Subcutaneous adipose tissue (tissue), 4 donors: ENCODE results near the gene RASGRP3. TPM values are rescaled to one million over a fixed set of nuclear protein-coding genes. Genes with fewer than 3 reads are reported as not detected.

Experiments used
- total RNA-seq, 4 donors: library from RNA; depleted of rRNA; stranded (reverse); fragments of >200 nt; gene quantifications; one replicate each; pipeline ENCODE4 v1.1.0, GENCODE V29; 2016
- TF ChIP-seq, protein P1 (sequence below): fragments of 450-650 bp; IDR thresholded peaks from one replicate; pipeline ENCODE4 v1.5.1; 2016; ENCODE audit warnings: low read depth, mild to moderate bottlenecking, control low read depth, antibody characterized with exemption, moderate library complexity

Gene RASGRP3
- total RNA-seq, 4 donors from 2014 or later = 9.5 to 63.9 (median 33.2) TPM

DNA sequence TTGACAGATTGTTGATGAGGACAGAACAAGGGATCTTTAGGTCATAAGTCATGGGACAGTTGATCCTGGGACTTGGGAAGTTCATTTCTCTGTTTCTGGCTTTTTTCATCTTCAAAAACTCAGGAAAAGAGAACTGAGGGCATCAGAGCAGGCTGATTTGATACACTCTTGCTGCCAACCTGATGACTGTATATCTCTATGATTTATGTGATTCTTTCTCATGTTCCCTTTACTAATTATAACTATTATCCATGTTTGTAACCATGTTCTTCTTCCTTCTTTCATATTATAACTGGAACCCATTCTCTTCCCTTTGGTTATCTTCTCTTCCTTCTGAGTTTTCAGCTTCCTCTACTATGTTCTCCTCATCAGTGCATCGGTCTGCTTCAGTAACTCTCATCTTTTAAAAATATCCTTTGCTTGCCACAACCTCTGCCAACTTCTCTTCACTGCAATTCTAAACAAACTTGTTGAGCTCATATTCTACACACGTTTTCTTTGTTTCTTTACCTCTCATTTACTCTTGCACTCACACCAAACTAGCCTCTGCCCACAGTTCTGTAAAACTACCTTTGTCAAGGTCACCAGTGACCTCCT lies 13.5 kb downstream of the RASGRP3 start:
- TF ChIP-seq, protein P1, sequence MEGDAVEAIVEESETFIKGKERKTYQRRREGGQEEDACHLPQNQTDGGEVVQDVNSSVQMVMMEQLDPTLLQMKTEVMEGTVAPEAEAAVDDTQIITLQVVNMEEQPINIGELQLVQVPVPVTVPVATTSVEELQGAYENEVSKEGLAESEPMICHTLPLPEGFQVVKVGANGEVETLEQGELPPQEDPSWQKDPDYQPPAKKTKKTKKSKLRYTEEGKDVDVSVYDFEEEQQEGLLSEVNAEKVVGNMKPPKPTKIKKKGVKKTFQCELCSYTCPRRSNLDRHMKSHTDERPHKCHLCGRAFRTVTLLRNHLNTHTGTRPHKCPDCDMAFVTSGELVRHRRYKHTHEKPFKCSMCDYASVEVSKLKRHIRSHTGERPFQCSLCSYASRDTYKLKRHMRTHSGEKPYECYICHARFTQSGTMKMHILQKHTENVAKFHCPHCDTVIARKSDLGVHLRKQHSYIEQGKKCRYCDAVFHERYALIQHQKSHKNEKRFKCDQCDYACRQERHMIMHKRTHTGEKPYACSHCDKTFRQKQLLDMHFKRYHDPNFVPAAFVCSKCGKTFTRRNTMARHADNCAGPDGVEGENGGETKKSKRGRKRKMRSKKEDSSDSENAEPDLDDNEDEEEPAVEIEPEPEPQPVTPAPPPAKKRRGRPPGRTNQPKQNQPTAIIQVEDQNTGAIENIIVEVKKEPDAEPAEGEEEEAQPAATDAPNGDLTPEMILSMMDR = no peak

GRCh38 chr2:33491441-33492084 lies 15.1 kb downstream of the RASGRP3 start:
- TF ChIP-seq, protein P1 = no peak

DNA sequence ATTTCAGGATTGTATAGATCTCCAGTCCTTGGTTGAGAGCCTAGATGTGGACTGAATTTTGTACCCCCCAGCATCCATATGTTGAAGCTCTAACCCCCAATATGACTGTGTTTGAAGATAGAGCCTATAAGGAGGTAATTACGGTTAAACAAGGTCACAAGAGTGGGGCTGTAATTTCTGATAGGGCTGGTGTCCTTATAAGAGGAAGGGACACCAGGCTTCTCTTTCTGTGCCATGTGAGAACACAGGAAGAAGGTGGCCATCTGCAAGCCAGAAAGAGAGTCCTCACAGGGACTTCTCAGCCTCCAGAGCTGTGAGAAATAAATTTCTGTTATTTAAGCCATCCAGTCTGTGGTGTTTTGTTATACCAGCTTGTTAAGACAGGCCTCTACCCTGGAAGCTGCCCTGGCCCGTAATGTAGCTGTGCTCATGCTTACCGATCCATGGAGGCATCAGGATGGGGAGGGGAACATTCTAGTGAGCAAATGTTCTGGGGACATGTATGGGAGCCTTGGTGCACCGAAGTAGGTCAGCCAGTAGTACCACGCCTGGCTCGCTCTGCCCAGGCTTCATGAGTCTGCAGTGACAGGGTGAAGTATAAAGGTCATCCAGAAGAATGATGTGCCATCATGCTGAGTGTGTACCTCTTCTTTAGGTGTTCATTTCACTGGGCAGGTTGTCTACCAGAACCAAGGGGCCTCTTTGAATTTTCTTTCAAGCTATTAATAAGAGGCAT lies 16.1 kb downstream of the RASGRP3 start:
- TF ChIP-seq, protein P1 = no peak

- TF ChIP-seq, protein P1 = no peak
Measured at GRCh38 chr2:33494155-33494779, 17.8 kb downstream of the RASGRP3 start.

- TF ChIP-seq, protein P1 = no peak
Measured at GRCh38 chr2:33494877-33495641, 18.6 kb downstream of the RASGRP3 start.

DNA sequence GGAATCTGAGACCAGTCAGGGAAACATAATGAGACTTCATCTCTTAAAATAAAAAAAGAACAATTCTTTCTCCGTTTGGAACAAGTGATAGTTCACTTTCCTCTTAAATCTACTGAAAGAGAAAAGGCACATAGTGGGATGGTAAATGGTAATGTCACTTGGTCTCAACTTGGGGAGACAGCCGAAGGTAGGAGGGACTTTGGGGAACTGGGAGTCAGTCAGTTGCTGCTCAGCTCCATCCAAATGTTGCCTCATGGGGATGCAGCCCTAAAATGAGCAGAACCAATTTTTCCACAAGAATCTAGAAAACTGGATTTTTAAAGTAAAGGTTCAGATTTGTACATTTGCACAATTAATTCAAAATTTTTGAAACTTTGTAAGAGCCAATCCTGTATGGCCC lies 19.2 kb downstream of the RASGRP3 start:
- TF ChIP-seq, protein P1 = no peak
